Measurements from ENCODE around the gene PIGN.

The PIGN gene

DNA sequence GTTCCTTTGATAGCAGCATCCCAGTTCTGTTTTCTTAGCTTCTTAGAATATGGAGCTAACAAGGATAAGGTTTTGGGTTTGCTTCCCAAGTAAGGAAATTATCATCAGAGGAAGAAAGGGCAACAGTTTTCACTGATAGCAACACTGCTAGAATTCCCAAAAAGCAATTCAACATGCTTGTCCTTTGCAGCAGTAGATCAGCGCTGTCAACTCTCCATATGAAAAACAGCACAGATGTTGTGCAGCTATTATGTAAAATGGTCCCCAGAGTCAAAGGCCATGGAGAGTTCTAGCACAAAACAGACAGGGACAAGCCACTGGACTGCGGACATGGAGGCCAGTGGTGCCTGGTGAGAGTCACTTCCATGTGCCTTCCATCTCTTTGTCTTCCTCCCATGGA, 158.1 kb downstream of the PIGN start:
- H3K4me3 ChIP-seq (ENCODE audit: low read depth, low read length), result no peak overlapping the region
- no peak for TF ChIP-seq CTCF (IDR thresholded peaks at IDR 0.05; ENCODE audit: borderline replicate concordance, insufficient read depth, low read depth, low read length)

DNA sequence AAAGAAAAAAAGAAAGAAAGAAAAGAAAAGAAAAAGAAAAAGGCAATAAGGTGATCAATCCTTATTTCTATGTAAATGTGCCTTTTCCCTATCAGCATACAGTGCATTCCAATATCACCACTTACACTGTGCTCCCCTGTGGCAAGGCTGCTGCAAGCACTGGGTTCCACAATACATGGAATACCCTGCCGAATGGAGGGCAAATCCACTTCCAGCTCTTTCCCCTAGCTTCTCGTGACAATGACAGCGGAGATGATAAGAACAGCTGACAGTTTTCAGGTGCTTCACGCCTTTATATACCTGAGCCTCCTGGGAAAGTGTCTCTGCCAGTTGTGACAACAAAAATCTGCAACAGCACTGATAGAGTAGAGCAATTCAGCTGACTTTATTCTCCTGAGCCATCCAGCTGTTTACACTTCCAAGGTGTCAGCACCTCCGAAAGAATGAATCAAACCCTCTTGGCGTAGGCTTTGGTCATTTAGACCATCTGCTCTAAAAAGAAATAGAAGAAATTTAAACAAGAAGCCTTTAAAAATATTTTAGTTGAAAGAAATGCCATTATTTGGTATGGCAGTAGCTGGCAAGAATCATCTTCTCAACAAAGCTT, 158.8 kb downstream of the PIGN start:
- H3K4me3 ChIP-seq (ENCODE audit: low read depth, low read length), result no peak overlapping the region
- TF ChIP-seq CTCF (IDR thresholded peaks at IDR 0.05; ENCODE audit: borderline replicate concordance, insufficient read depth, low read depth, low read length), result no peak

DNA sequence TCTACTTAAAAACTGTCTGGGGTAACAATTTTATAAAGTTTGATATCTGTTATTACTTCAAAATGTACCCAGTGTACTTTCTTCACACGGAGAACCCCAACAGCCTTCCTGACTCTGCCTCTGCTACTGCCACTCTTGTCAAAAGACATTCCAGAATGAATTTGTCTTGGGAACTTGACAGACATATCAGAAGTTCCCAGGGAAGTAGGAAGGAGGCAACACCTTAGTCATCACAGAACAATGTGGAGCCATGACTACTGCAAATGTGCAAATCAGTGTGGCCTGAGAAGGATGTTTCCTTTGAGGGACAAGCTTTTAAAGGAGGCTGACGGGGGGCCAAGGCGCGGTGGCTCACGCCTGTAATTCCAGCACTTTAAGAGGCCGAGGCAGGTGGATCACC, 160.3 kb downstream of the PIGN start:
- no peak for TF ChIP-seq CTCF (IDR thresholded peaks at IDR 0.05; ENCODE audit: borderline replicate concordance, insufficient read depth, low read depth, low read length)
- no peak overlapping the region for H3K4me3 ChIP-seq (ENCODE audit: low read depth, low read length)

GRCh38 chr18:62024983-62025382, 161.9 kb downstream of the PIGN start:
- no peak overlapping the region for H3K4me3 ChIP-seq (ENCODE audit: low read depth, low read length)
- no peak for TF ChIP-seq CTCF (IDR thresholded peaks at IDR 0.05; ENCODE audit: borderline replicate concordance, insufficient read depth, low read depth, low read length)

DNA sequence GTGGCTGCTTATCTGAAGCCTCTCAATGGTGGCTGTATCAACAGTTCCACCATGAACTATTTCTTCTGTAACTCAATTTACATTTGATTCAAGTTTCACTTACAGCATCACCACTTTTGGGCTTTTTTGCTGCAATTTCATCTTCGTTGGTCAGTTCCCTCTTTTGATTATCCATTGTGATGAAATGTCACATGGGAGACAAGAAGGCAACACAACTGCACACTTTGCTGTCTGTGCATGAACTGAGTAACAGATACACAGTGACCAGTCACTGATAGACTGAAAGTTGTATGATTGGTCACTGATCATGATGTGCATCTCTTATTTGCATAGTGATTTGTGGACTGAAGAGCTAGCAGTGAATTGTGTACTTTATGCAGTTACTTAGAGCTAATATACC, 163.3 kb downstream of the PIGN start:
- TF ChIP-seq CTCF (IDR thresholded peaks at IDR 0.05; ENCODE audit: borderline replicate concordance, insufficient read depth, low read depth, low read length), result no peak

DNA sequence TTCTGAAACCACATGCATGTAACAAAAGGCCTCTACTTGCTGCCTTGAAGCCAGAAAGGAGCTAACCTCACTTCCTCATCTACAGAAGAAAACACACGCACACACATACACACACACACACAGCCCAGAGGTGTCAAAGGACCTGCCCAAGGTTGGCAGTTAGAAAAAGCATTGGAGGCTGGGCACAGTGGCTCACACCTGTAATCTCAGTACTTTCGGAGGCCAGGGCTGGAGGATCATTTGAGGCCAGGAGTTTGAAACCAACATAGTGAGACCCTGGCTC, 168.2 kb downstream of the PIGN start:
- no peak overlapping the region for H3K4me3 ChIP-seq (ENCODE audit: low read depth, low read length)
- no peak for TF ChIP-seq CTCF (IDR thresholded peaks at IDR 0.05; ENCODE audit: borderline replicate concordance, insufficient read depth, low read depth, low read length)

More for the DNA sequence above, 163.3 kb downstream of the PIGN start:
- H3K4me3 ChIP-seq (ENCODE audit: low read depth, low read length), result no peak overlapping the region

- TF ChIP-seq CTCF (IDR thresholded peaks at IDR 0.05; ENCODE audit: borderline replicate concordance, insufficient read depth, low read depth, low read length), result no peak
- no peak overlapping the region for H3K4me3 ChIP-seq (ENCODE audit: low read depth, low read length)
These were observed 168.7 kb downstream of the PIGN start for GRCh38 chr18:62018034-62018758.
